Endometrial microvascular endothelial cells (primary cell): ENCODE data around the gene SCUBE3. TPM values are rescaled to one million over a fixed set of nuclear protein-coding genes. Genes with fewer than 3 reads are reported as not detected.

Source experiments
- in situ Hi-C: cut with HindIII; loops from 2 replicates; pipeline ENCODE4 v1.10.0; 2017; ENCODE audit warnings: low sequenced_read_pairs, low pct_unique_long_range_greater_than_20kb; ENCODE audit errors: inconsistent ontology term
- total RNA-seq: library from RNA; depleted of rRNA; stranded (reverse); fragments of >200 nt; gene quantifications from one replicate; pipeline ENCODE4 v1.2.3, GENCODE V29; 2015; ENCODE audit errors: inconsistent ontology term

SCUBE3 gene
- 0.46 TPM for total RNA-seq

GRCh38 chr6:35213824-35214756, at the start of gene SCUBE3:
Gene SCUBE3 (plus strand): TSS chr6:35213956. CDS start chr6:35214419, 463 bp downstream.
- in situ Hi-C loops: no loop called here

- in situ Hi-C loops: no loop called here
Observed at GRCh38 chr6:35164277-35164676, 49.5 kb upstream of the SCUBE3 start.

- in situ Hi-C loops: no loop called here
Observed at GRCh38 chr6:35164868-35165267, 48.9 kb upstream of the SCUBE3 start.

- in situ Hi-C loops: no loop called here
Observed at GRCh38 chr6:35165630-35166071, 48.1 kb upstream of the SCUBE3 start.

- in situ Hi-C loops: no loop called here
Observed at GRCh38 chr6:35166116-35166515, 47.6 kb upstream of the SCUBE3 start.

- in situ Hi-C loops: no loop called here
Observed at GRCh38 chr6:35166520-35166919, 47.2 kb upstream of the SCUBE3 start.

GRCh38 chr6:35167505-35167904, 46.3 kb upstream of the SCUBE3 start:
- in situ Hi-C loops: no loop called here

GRCh38 chr6:35168461-35168861, 45.3 kb upstream of the SCUBE3 start:
- in situ Hi-C loops: no loop called here

- in situ Hi-C loops: no loop called here
Observed at GRCh38 chr6:35170166-35170565, 43.6 kb upstream of the SCUBE3 start.

GRCh38 chr6:35170891-35171290, 42.9 kb upstream of the SCUBE3 start:
- in situ Hi-C loops: no loop called here

GRCh38 chr6:35173044-35173426, 40.7 kb upstream of the SCUBE3 start:
- in situ Hi-C loops: no loop called here

- in situ Hi-C loops: no loop called here
Observed at GRCh38 chr6:35173427-35174087, 40.2 kb upstream of the SCUBE3 start.

- in situ Hi-C loops: no loop called here
Observed at GRCh38 chr6:35174088-35174434, 39.7 kb upstream of the SCUBE3 start.

GRCh38 chr6:35174501-35174900, 39.3 kb upstream of the SCUBE3 start:
- in situ Hi-C loops: no loop called here

- in situ Hi-C loops: no loop called here
Observed at GRCh38 chr6:35176301-35177024, 37.3 kb upstream of the SCUBE3 start.

GRCh38 chr6:35177157-35177556, 36.6 kb upstream of the SCUBE3 start:
- in situ Hi-C loops: no loop called here

GRCh38 chr6:35177596-35177995, 36.2 kb upstream of the SCUBE3 start:
- in situ Hi-C loops: no loop called here

GRCh38 chr6:35178012-35178411, 35.7 kb upstream of the SCUBE3 start:
- in situ Hi-C loops: no loop called here

- in situ Hi-C loops: no loop called here
Observed at GRCh38 chr6:35178932-35179832, 34.6 kb upstream of the SCUBE3 start.
